WTC11 (cell line): Measurements from ENCODE around the gene ZNF554. TPM values are rescaled to one million over a fixed set of nuclear protein-coding genes. Genes with fewer than 3 reads are reported as not detected.

Experiments
- AR ChIP-seq: fragments of 250-450 bp; sonication (Bioruptor Pico); IDR thresholded peaks from 2 replicates; pipeline ENCODE4 v1.9.0; 2021; ENCODE audit warnings: mild to moderate bottlenecking
- ATF1 ChIP-seq: sonication (generic); formaldehyde crosslinking; IDR thresholded peaks from 2 replicates; pipeline ENCODE4 v1.8.1; 2023; ENCODE audit warnings: mild to moderate bottlenecking, moderate library complexity, missing genetic modification reagents
- CDX4 ChIP-seq: fragments of 250-450 bp; sonication (Bioruptor Pico); IDR thresholded peaks from 2 replicates; pipeline ENCODE4 v1.9.0; 2021; ENCODE audit warnings: moderate library complexity, mild to moderate bottlenecking, inconsistent platforms, borderline replicate concordance
- CTCF ChIP-seq: fragments of 200-600 bp; IDR thresholded peaks from 2 replicates; pipeline ENCODE4 v1.8.0; 2022; ENCODE audit warnings: antibody characterized with exemption
- EMX1 ChIP-seq: fragments of 250-450 bp; sonication (Bioruptor Pico); IDR thresholded peaks from 2 replicates; pipeline ENCODE4 v1.8.0; 2021; ENCODE audit warnings: mild to moderate bottlenecking
- ERG ChIP-seq: fragments of 250-450 bp; sonication (Bioruptor Pico); IDR thresholded peaks from 2 replicates; pipeline ENCODE4 v1.8.0; 2021; ENCODE audit warnings: mild to moderate bottlenecking
- ESRRA ChIP-seq: sonication (generic); formaldehyde crosslinking; IDR thresholded peaks from 2 replicates; pipeline ENCODE4 v1.8.1; 2022; ENCODE audit warnings: mild to moderate bottlenecking, missing genetic modification reagents, borderline replicate concordance
- ETV6 ChIP-seq: sonication (generic); formaldehyde crosslinking; IDR thresholded peaks from 2 replicates; pipeline ENCODE4 v1.8.1; 2022; ENCODE audit warnings: mild to moderate bottlenecking, missing genetic modification reagents
- FOXP4 ChIP-seq: sonication (generic); formaldehyde crosslinking; IDR thresholded peaks from 2 replicates; pipeline ENCODE4 v1.8.0; 2022; ENCODE audit warnings: mild to moderate bottlenecking, missing genetic modification reagents
- GABPB1 ChIP-seq: sonication (generic); formaldehyde crosslinking; IDR thresholded peaks from 2 replicates; pipeline ENCODE4 v1.8.1; 2023; ENCODE audit warnings: mild to moderate bottlenecking, missing genetic modification reagents
- HMGA2 ChIP-seq: fragments of 250-450 bp; sonication (Bioruptor Pico); IDR thresholded peaks from 2 replicates; pipeline ENCODE4 v1.4.0; 2021; ENCODE audit warnings: mild to moderate bottlenecking, moderate library complexity
- KAT7 ChIP-seq: sonication (generic); formaldehyde crosslinking; IDR thresholded peaks from 2 replicates; pipeline ENCODE4 v1.8.1; 2023; ENCODE audit warnings: missing genetic modification reagents, mild to moderate bottlenecking, borderline replicate concordance
- MAX ChIP-seq: sonication (generic); formaldehyde crosslinking; IDR thresholded peaks from 2 replicates; pipeline ENCODE4 v1.8.0; 2022; ENCODE audit warnings: mild to moderate bottlenecking, missing genetic modification reagents
- MXD4 ChIP-seq: fragments of 250-450 bp; sonication (Bioruptor Pico); IDR thresholded peaks from 2 replicates; pipeline ENCODE4 v1.8.0; 2021; ENCODE audit warnings: mild to moderate bottlenecking, moderate library complexity, borderline replicate concordance
- NFATC4 ChIP-seq: fragments of 250-450 bp; sonication (Bioruptor Pico); IDR thresholded peaks from 2 replicates; pipeline ENCODE4 v1.9.0; 2021; ENCODE audit warnings: mild to moderate bottlenecking
- NR2C2 ChIP-seq: sonication (generic); formaldehyde crosslinking; IDR thresholded peaks from 2 replicates; pipeline ENCODE4 v1.8.0; 2022; ENCODE audit warnings: mild to moderate bottlenecking, missing genetic modification reagents
- OVOL2 ChIP-seq: fragments of 250-450 bp; sonication (Bioruptor Pico); IDR thresholded peaks from 2 replicates; pipeline ENCODE4 v1.9.0; 2021; ENCODE audit warnings: mild to moderate bottlenecking, borderline replicate concordance
- PRDM15 ChIP-seq: sonication (generic); formaldehyde crosslinking; IDR thresholded peaks from 2 replicates; pipeline ENCODE4 v1.8.0; 2022; ENCODE audit warnings: missing genetic modification reagents
- RORB ChIP-seq: fragments of 250-450 bp; sonication (Bioruptor Pico); IDR thresholded peaks from 2 replicates; pipeline ENCODE4 v1.9.0; 2021; ENCODE audit warnings: mild to moderate bottlenecking
- TCF7 ChIP-seq: sonication (generic); formaldehyde crosslinking; IDR thresholded peaks from 2 replicates; pipeline ENCODE4 v1.8.0; 2022; ENCODE audit warnings: mild to moderate bottlenecking, low read depth, missing genetic modification reagents, moderate library complexity
- TEAD1 ChIP-seq: sonication (generic); formaldehyde crosslinking; IDR thresholded peaks from 2 replicates; pipeline ENCODE4 v1.8.0; 2022; ENCODE audit warnings: mild to moderate bottlenecking, missing genetic modification reagents
- TEAD4 ChIP-seq: sonication (generic); formaldehyde crosslinking; IDR thresholded peaks from 2 replicates; pipeline ENCODE4 v1.8.0; 2022; ENCODE audit warnings: mild to moderate bottlenecking, missing genetic modification reagents
- ZNF138 ChIP-seq: sonication (generic); formaldehyde crosslinking; conservative IDR thresholded peaks from 2 replicates; pipeline ENCODE4 v1.8.1; 2022; ENCODE audit warnings: mild to moderate bottlenecking, moderate library complexity, missing genetic modification reagents
- ZNF425 ChIP-seq: fragments of 250-450 bp; sonication (Bioruptor Pico); conservative IDR thresholded peaks from 2 replicates; pipeline ENCODE4 v1.9.0; 2021; ENCODE audit warnings: mild to moderate bottlenecking
- total RNA-seq: library from RNA; stranded (reverse); gene quantifications from 3 replicates; pipeline ENCODE4 v1.2.3, GENCODE V29; 2021

Gene ZNF554
- total RNA-seq, 1 experiment from 2014 or later: 5.7 TPM

- TF ChIP-seq HMGA2 (CRISPR knock-in tag): no peak
- peak; percentile 85 for TF ChIP-seq FOXP4
- TF ChIP-seq AR (CRISPR knock-in tag): no peak
- TF ChIP-seq NR2C2 (CRISPR knock-in tag): peak; percentile 47; the same call in 1 of the 2 replicates
- TF ChIP-seq PRDM15 (CRISPR knock-in tag): no peak
- no peak for TF ChIP-seq RORB (CRISPR knock-in tag)
- no peak for TF ChIP-seq CTCF
- TF ChIP-seq CDX4: no peak
- TF ChIP-seq EMX1 (CRISPR knock-in tag): no peak
- TF ChIP-seq NFATC4 (CRISPR knock-in tag): no peak
- TF ChIP-seq ETV6 (CRISPR knock-in tag): peak; percentile 97
- TF ChIP-seq ZNF425 (CRISPR knock-in tag): no peak
- peak; percentile 92 for TF ChIP-seq GABPB1 (CRISPR knock-in tag)
- no peak for TF ChIP-seq ZNF138
- peak; percentile 75 for TF ChIP-seq TEAD4 (CRISPR knock-in tag)
- TF ChIP-seq KAT7 (CRISPR knock-in tag): no peak
- TF ChIP-seq ESRRA (CRISPR knock-in tag): peak; percentile 68
- TF ChIP-seq OVOL2 (CRISPR knock-in tag): no peak
- TF ChIP-seq ATF1 (CRISPR knock-in tag): no peak; the same call in 1 of the 2 replicates
- no peak for TF ChIP-seq TCF7 (CRISPR knock-in tag)
- TF ChIP-seq MAX (CRISPR knock-in tag): peak; percentile 100
- TF ChIP-seq ERG (CRISPR knock-in tag): no peak
- no peak; the same call in 1 of the 2 replicates for TF ChIP-seq TEAD1 (CRISPR knock-in tag)
- no peak for TF ChIP-seq MXD4 (CRISPR knock-in tag)
Measured at GRCh38 chr19:2782936-2783780, 36.5 kb upstream of the ZNF554 start, which contains the start of gene SGTA (continued).
